GM08714 (cell line): ENCODE results near the gene TMEM245.

Experiments used
- H3K4me3 ChIP-seq: fragments of 200-500 bp; sonication (Bioruptor generic); 2 replicates; pipeline ENCODE4 v1.5.1; 2014; ENCODE audit warnings: mild to moderate bottlenecking, low read length, inconsistent platforms
- ZNF274 ChIP-seq: IDR thresholded peaks from 2 replicates; pipeline ENCODE4 v1.6.1; 2012; ENCODE audit warnings: mild to moderate bottlenecking, low read depth, low read length

TMEM245 gene

DNA sequence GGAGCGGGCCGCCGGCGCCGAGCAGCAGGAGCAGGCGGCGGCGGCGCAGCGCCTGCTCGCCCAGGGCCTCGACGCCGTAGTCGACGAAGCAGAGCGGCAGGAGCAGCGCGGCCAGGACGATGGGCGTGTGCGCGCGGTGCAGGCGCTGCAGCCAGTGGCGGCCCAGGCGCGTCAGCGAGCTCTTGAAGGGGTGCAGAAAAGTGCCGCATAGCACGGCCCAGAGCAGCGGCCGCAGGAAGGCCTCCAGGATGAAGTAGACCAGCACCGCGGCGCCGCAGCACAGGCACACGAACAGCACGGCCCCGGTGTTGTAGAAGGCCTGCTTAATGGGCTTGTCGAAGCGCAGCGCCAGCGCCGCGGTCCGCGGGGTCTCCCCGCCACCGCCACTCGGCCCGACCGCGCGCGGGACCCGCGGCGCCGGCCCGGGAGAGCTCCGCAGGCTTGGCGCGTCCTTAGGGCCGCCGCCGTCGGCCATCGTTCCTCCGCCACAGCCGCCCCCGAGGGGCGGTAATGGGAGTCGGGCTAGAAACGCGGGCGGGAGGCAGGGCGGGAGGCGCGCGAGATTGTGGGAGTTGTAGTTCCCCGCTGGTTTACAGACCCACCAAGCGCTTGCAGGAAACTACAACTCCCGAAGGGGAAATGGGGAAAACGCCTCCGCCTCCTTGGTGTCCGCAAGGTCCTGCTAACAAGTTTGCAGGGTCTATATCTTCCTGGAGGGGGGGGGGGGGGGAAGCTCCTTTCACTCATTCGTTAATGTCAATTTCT is at the start of gene TMEM245:
Gene TMEM245 (minus strand): TSS at position 509 of the 765 bp plus-strand sequence. CDS start 34 bp downstream, at position 475.
- TF ChIP-seq ZNF274: no peak
- peak within 1 kb of the TSS; percentile 76 for H3K4me3 ChIP-seq

- H3K4me3 ChIP-seq: no peak overlapping the region
- no peak for TF ChIP-seq ZNF274
Measured at GRCh38 chr9:109168170-109168569, 48.4 kb upstream of the TMEM245 start.

DNA sequence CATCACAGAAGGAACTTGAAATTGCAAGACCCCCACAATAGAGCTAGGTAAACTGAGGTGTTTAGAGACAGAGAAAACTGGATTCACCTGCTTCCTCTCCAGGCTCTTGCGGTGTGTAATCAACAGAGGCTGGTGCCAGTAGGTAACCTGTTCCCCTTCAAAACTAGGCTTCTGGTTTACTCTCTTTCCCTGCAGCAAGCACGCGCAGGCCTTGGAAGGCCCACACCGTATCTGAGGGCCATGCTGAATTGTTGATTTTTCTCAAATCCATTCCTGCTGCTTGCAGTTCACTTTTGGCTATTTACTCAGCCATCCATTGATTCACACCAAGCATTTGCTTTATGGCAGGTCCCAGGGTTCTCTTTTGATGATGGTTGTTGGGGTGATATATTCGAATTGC is 48.0 kb upstream of the TMEM245 start:
- no peak for TF ChIP-seq ZNF274
- H3K4me3 ChIP-seq: no peak overlapping the region

DNA sequence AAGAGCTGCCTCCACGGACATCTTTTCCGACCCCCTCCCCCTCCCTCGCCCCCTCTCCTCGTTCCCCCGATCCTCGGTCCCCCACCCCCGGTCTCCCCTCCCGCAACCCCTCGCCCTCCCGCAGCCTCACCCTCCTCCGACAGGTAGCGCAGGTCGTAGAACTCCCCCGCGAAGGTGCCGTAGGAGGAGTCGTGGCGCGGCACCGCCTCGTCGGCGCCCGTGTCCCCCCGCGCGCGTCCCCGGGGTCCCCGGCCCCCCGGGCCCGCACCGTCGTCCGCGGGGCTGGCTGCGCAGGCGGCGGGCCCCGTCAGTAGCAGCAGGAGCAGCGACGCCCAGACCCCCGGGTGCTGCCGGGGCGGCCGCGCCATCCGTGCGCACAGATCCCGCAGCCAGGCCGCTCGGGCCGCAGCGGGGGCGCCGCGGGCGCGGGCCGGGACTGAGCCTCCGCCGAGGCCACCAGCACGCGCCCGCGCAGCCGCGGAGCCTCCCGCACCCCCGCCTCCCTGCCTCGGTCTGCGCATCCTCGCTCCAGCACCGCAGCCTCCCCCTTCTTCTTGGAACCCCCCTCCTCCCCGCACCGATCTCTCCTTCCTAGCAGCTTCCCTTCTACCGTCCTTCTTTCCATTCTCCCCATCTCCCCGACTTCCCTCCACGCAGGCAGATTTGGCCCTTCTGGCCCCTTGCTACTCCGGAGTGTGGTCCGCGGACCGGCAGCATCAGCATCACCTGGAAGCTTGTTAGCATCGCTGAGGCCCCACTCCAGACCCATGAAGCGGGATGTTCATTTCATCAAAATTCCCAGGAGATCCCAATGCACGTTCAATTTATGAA is 47.2 kb upstream of the TMEM245 start, which contains the start of gene FRRS1L:
Gene FRRS1L (minus strand): TSS at position 479 of the 831 bp plus-strand sequence. CDS start 111 bp downstream, at position 368.
- TF ChIP-seq ZNF274: no peak
- no peak within 1 kb of the TSS for H3K4me3 ChIP-seq

DNA sequence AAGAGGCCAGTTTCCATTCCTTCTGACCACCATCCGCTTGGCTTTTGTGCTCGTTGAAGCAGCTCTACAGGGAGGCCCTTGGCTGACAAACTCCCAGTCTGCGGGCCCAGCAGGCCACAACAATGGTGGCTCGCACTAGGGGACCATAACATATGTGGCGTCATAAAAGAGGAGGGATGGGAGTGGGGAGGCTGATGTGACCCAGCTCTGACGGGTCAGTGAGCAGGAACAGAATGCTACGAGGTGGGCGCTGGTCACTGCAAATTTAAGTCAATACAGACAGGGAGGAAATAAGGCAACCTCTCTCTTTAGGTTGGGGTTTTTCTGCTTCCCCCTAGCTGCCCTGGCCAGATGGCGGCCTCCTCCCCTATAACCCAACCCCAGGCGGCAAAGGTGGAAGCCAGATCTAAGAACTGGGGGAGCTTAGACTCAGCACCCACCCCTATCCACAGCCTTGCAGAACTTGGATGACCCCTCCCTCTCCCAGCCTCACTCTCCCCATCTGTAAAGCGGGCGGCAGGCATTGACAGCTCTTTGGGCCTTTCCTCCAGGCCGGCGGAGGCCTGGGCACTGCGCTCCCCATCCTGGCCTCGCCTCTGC is 46.5 kb upstream of the TMEM245 start:
- TF ChIP-seq ZNF274: no peak
- H3K4me3 ChIP-seq: no peak overlapping the region

GRCh38 chr9:109164042-109164441 is 44.3 kb upstream of the TMEM245 start:
- TF ChIP-seq ZNF274: no peak
- no peak overlapping the region for H3K4me3 ChIP-seq

GRCh38 chr9:109163194-109163593 is 43.4 kb upstream of the TMEM245 start:
- no peak for TF ChIP-seq ZNF274
- no peak overlapping the region for H3K4me3 ChIP-seq

DNA sequence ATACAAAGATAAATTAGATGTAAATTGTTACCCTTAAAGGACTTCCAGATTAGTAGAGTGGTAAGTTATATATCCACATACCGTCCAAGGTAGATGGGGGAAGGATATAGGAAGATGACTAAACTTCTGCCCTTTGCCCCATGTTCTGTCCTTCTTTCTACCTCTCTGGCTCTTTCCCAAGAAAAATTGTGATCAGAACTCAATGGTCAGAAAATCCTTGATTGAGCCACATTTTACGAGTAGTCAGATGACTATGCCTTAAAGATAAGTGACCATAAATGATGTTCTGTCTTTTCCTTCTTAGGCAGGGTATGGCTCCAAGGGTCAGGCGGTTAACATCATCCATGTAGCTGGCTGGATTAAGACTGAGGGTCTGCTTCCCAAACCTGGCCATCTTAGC is 42.9 kb upstream of the TMEM245 start:
- TF ChIP-seq ZNF274: no peak
- H3K4me3 ChIP-seq: no peak overlapping the region

DNA sequence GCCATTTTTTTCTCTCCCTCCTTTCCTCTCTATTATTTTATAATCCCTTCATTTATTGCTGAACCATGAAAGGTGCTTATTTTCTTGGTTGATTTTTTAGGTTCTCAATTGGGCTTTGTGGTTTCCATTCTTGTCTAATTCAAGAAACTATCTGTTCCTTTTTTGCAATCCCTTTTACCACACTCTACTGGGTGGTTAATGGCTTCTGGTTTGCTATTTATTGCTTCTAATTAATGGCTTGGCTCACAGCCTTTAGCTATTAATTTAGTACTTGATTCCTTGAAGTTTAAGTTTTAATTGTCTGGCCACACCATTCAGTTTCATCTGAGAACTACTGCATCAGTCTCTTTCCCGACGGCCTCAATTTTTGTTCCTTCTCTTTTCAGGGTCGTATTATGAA is 41.7 kb upstream of the TMEM245 start:
- TF ChIP-seq ZNF274: no peak
- no peak overlapping the region for H3K4me3 ChIP-seq

GRCh38 chr9:109159583-109159982 is 39.8 kb upstream of the TMEM245 start:
- H3K4me3 ChIP-seq: no peak overlapping the region
- no peak for TF ChIP-seq ZNF274

- no peak overlapping the region for H3K4me3 ChIP-seq
- no peak for TF ChIP-seq ZNF274
Measured at GRCh38 chr9:109158651-109159050, 38.9 kb upstream of the TMEM245 start.

DNA sequence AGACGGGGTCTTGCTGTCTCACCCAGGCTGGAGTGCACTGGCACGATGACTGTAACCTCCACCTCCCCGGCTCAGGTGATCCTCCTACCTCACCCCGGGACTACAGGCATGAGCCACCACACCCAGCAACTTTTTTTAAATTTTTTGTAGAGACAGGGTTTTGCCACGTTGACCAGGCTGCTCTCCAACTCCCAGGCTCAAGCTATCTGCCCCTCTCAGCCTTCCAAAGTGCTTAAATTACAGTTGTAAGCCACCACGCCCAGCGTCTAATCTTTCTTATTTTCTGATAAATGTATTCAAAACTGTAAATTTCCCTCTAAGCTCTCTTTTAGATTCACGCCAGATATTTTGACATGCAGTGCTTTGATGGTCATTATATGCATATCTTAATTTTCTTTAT is 37.0 kb upstream of the TMEM245 start:
- no peak for TF ChIP-seq ZNF274
- H3K4me3 ChIP-seq: no peak overlapping the region

- TF ChIP-seq ZNF274: no peak
- no peak overlapping the region for H3K4me3 ChIP-seq
Measured at GRCh38 chr9:109150925-109151545, 31.3 kb upstream of the TMEM245 start.

- no peak for TF ChIP-seq ZNF274
- H3K4me3 ChIP-seq: no peak overlapping the region
Measured at GRCh38 chr9:109149722-109150121, 30.0 kb upstream of the TMEM245 start.
